Measurements from ENCODE around the gene MYO9B.

GRCh38 chr19:17245535-17245984, 170.0 kb downstream of the MYO9B start, which contains the start of gene NR2F6:
- TF ChIP-seq CTCF (IDR thresholded peaks at IDR 0.05), result no peak
- no peak for TF ChIP-seq POLR2A (IDR thresholded peaks at IDR 0.05)

Data from heart left ventricle (tissue), 13 donors.